HS-27A (cell line): ENCODE results near the gene VPS41.
A peak's percentile ranks its signal among the peaks of the same experiment; 100 is the strongest.

Experiments
- DNase-seq: peaks from one replicate; pipeline ENCODE4 v3.0.0-alpha.2; 2012; ENCODE audit warnings: low read depth, missing footprints

The VPS41 gene

GRCh38 chr7:38806912-38807311, 102.1 kb downstream of the VPS41 start:
- DNase-seq = no peak

DNA sequence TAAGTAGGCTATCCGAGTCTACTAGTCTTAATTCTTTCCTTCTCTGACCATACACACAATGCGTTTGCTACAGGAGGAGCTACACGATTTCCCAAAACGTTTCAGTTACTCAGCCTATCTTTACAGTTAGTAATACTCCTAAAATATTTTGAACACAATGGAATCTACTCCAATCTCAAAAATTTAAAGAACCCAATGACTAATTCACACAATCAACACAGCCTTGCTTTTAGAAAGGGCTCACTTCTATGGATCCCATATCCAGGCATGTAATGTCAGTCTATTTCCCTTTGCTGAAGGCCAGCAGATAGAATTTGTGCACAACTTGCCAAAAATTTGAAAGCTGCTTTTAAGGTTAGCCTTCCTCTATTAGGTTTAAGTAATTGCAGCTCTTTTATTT, 107.2 kb downstream of the VPS41 start:
- DNase-seq = no peak

DNA sequence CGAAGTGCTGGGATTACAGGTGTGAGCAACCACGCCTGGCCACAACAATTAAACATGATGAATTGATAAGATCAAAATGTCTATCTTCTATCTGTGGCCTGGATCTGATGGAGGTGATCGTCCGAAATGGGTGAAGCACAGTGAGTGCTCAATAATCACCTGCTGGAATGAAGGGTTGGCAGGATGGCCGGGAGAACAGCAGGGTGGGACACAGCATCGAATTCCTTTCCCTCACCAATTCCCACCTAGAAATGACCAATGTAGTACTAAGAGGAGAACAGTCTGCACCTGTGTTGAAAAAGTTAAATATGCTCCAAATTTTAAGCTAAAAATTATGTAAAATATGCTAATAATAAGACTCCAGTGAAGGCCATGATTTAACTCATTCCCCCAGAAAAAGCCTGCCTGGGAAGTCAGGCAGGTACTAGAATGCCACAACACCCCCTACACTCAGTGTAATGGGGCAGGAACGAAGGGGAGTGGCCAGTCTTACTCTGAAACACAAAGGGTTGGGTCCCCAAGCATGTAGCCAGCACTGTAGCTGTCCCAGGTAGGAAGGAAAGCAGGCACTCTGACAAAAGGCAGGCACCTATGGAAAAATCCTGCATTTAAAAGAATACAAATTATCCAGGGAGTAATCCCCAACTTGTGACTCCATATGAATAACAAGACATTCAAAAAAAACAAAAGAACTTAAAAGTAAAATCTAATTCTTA, 110.3 kb downstream of the VPS41 start:
- DNase-seq = no peak

- DNase-seq = peak; percentile 22
Observed at GRCh38 chr7:38796626-38797501, 112.1 kb downstream of the VPS41 start.

GRCh38 chr7:38795593-38795992, 113.4 kb downstream of the VPS41 start:
- DNase-seq = no peak

DNA sequence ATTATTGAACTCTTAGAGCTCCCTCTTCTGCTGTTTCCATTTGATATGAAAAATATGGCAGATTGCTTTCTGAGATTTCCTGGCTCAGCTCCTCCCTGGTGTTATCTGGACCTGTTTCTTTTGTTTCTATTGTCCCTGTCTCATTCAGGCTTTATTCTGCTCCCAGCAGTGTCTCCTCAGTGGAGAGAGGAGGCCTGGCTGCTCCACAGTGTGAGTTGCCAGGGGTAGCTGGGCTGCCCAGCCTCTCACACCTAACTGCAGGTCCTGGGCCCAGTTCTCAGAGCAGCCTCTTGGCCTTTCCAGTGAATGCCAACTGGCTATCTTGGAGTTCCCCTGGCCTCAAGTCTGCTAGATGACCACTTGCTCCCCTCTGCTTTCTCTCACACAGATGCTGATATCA, 127.0 kb downstream of the VPS41 start:
- no peak for DNase-seq

DNA sequence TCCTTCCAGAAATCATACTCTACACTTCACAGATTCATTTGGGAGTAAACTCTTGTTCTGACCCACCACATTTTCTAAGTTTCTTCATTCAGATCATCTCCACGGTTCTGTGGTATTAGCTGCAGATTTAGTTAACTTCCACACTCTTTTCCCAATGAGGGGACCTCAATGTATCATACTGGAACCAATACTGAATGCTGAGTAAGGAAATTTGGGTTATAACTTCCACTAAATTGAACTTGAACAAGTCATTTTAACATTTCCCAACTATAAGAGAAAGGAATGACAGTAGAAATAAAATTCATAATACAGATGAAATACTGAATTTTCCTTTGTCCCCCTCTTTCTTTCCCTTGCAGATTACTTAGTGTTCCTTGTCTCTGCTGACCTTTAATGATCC, 131.4 kb downstream of the VPS41 start:
- no peak for DNase-seq

DNA sequence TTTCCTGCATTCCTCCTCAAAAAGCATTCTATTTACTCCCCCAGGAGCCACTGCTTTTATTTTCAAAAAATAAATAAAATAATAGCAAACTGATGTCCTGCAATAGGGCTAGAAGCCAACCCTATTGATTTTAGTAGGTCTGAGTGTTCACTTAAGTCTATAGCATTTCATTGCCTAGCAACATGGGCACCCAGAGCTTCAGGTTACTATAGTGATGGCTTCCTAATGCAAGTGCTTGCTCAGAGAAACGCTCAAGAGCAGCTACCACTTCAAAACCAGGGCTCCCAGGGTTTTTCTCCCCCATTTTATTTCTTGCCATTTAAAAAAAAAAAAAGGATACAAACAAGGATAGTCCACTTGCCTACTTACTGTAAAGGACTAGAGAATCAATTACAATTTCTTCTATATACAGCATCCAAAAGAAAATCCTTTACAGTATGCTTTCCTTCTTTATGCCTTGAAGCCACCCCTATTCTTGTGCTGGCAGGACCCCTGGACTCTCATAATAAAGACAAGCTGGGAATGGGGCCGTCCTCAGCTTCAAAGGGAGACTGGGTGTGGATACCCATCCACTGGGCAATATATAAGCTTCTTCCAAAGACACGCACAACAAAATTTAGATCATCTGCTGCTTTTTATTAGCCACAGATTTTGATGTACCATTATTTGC, 133.3 kb downstream of the VPS41 start:
- no peak for DNase-seq

DNA sequence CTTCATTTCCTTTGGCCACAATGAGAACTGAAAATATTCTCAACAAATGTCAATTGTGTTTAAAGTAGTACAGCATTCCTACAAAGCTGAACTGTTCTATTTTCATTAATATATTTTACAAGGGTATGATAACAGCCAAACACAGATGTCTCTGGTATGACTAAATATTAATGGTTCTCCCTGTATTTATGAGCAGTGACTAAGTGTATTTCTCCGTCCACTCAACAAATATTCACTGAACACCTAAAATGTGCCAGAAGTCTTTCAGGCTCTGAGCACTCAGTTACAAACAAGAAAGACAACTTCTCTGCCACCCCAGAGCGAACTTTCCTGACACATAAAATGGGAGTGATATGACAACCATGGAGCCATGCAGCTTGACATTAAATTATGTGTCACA, 135.6 kb downstream of the VPS41 start:
- no peak for DNase-seq

DNA sequence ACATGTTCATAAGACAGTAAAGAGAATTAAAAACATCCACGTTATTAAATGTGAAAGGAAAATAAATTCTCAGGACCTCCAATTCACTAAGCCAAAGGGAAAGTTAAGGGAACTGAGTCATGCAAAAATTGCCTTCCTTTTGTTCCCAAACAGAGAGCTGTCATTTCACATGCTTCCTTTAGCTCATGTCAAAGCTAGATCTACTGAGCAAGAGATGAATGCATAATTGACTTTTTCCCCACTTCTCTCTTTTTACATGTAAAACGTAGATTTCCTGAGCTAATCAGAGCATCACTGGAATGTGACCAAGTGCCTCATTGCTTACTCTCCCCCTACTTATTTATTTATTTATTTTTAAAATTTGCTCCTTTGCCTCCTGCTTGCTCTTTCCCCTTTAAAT, 148.8 kb downstream of the VPS41 start:
- no peak for DNase-seq

DNA sequence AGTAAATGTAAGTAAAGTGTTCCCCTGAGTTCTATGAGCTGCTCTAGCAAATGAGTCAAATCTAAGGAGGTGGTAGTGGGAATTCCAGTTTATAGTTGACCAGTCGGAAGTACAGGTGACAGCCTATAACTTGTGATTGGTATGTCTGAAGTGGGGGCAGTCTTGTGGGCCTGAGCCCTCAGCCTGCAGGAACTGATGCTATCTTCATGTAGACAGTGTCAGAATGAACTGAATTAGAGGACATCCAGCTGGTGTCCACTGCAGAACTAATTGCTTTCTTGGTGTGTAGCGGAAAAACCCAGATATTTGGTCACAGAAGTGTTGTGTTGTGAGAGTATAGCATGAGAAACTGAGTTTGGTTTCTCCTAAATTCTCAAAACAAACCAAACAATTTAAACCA, 150.0 kb downstream of the VPS41 start:
- DNase-seq = no peak

DNA sequence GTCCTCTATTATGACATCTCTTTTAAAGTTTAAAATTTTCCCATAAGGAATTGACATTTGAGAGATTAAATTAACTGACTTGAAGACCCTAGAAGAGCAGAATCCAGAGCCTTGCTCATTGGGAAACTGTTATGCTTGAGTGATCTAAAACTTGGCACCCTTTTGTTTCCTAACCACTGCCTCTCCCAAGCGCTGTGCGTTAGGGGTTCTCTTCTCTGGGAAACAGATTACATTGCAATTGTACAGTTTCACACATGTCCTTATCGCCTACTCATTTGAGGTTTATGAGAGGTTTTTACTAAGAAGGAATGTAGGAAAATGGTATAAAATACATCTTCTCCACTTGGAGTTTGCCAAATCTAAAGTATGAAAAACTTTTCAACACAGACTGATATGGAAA, 151.1 kb downstream of the VPS41 start:
- DNase-seq = no peak

GRCh38 chr7:38756521-38756920, 152.5 kb downstream of the VPS41 start:
- DNase-seq = no peak

- DNase-seq = no peak
Observed at GRCh38 chr7:38753347-38753746, 155.6 kb downstream of the VPS41 start.

DNA sequence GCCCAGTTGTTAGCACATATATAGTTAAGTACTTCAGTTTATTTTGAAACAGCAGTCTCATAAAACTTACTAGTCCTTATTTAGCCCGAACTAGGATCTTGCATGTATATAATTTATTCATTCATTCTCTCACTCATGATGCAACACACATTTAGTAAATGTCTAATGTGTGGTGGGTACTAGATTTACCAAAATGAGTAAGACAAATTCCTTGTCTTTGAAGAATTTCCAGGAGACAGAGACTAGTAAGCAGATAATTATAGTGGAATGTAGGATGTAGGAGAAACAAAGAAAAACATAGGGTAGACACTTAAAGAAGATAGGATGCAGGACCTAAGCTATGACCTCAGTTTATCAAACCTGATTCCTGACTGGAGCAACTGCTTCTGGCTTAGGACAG, 157.6 kb downstream of the VPS41 start:
- DNase-seq = no peak

GRCh38 chr7:38748056-38748610, 160.9 kb downstream of the VPS41 start:
- DNase-seq = no peak

DNA sequence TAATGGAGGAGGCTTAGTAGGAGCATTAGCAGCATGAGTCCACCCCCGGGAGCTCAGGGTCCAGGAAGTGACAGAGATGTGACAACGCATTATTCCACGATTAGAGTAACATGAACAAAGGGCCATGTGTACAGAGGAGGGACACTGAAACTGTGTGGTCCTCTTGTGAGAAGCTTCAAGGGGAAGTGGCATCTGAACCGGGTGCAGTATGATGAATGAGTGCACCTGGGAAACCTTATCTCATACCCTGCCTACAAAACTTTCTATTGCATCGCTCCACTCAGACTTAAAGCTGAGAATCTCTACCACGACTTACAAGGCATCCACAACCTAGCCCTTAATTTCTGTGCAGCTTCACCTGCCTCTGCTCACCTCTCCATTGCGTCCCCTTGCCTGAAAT, 162.6 kb downstream of the VPS41 start:
- no peak for DNase-seq

DNA sequence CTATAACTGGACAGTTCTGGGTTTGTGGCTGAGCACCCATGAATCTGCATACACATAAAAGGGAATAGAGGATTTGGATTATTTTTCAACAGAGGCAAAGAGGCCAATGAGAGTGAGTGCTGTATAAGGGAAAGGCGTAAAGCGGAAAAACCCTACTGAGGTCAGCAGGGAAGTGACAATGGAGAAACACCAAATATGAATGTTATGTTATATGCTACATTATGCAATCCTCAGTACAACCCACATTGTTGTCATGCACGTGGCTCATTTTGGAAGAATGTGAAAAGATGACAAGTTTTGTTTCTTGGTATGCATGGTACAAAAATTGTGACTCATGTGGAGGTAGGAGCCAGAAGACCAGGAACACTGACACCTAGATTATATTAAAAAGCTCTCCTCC, 164.2 kb downstream of the VPS41 start:
- peak; percentile 77 for DNase-seq

- DNase-seq = no peak
Observed at GRCh38 chr7:38743899-38744298, 165.1 kb downstream of the VPS41 start.

DNA sequence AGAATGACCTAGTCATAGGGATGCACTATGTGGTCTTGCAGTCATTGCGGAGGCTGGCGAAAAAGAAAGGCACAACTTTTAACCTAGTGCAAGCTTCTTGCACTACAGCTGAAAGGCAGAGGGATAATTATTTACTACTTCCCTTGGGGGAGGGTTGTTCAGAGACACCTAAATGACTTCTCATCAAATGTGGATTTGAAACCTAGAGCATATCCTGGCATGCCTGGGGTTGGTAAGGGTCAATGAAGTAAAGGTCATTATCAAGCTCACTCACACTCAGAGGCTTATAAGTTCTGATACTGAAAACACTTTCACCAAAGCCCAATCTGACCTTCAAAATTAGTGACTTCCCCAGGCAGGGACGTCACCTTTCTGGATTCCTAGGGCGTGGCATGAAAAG, 168.9 kb downstream of the VPS41 start:
- DNase-seq = no peak

DNA sequence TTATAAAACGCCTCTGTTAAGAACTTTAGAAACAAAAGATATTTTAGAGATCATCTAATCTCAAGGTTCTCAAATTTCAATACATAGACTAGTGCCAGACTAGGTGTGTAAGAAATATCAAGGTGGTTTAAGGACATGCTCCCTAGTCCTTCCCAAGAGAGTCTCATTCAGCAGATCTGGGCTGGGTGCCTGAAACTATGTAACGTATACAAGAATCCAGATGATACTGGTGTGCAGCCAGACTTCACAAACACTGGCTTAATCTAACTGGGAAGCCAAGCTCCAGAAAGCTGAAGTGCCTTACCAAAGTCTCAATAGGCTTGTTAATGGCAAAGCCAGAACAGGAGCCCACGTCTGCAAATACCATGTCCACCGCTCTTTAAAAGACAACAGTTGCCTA, 172.9 kb downstream of the VPS41 start:
- DNase-seq = no peak

DNA sequence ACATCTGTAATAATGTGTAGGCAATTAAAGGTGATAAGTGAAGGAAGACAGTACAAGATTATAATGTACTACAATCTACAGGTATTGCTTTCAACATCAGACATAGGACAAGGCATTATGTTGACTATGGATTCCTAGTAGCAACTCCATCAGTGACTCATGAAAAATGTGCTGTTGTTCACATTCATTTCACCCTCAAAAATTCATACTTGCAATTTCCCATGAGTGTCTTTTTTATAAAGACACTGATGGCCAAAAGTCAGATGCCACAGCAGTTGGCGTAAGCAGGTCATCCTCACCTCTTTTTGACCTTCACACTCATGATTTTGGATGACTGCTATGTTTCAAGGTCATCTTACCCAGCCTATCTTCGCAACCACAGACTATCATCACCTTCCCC, 177.8 kb downstream of the VPS41 start:
- DNase-seq = no peak

GRCh38 chr7:38728145-38728544, 180.8 kb downstream of the VPS41 start:
- no peak for DNase-seq
